Right atrium auricular region (tissue), 2 donors: ENCODE measurements around the gene DRG1. TPM values are rescaled to one million over a fixed set of nuclear protein-coding genes. Genes with fewer than 3 reads are reported as not detected.
A peak's percentile ranks its signal among the peaks of the same experiment; 100 is the strongest.
"Not testable (repeated sequence)": the region's sequence is repeated elsewhere in the genome, so short reads cannot be mapped to it uniquely, and the experiment has no call there.

Experiments
- DNase-seq: peaks from one replicate; pipeline ENCODE4 v3.0.0-alpha.2; 2019; ENCODE audit warnings: low spot score
- H3K27ac ChIP-seq, 2 donors: fragments of 200-600 bp; sonication (generic); 1 replicate in 1 of 2; 2 replicates in 1 of 2; pipeline ENCODE4 v1.5.1; 2016 to 2019
- H3K27me3 ChIP-seq, 2 donors: fragments of 200-600 bp; sonication (generic); one replicate each; pipeline versions ENCODE4 v1.5.1 to v1.6.0; 2017 to 2019
- H3K36me3 ChIP-seq: fragments of 200-600 bp; sonication (generic); one replicate; pipeline ENCODE4 v1.5.1; 2016
- H3K4me1 ChIP-seq, 2 donors: fragments of 200-600 bp; sonication (generic); one replicate each; pipeline versions ENCODE4 v1.5.1 to v1.6.0; 2017 to 2019
- H3K4me3 ChIP-seq, 2 donors: fragments of 200-600 bp; sonication (generic); 1 replicate in 1 of 2; 2 replicates in 1 of 2; pipeline ENCODE4 v1.5.1; 2017 to 2019; ENCODE audit warnings: mild to moderate bottlenecking in 1 of 2, moderate library complexity in 1 of 2
- H3K9me3 ChIP-seq, 2 donors: fragments of 200-600 bp; sonication (generic); one replicate each; pipeline ENCODE4 v1.5.1; 2019
- CTCF ChIP-seq, 2 donors: fragments of 200-600 bp; sonication (generic); IDR thresholded peaks; one replicate each; pipeline ENCODE4 v1.5.1; 2019; ENCODE audit warnings: antibody characterized with exemption in 2 of 2
- total RNA-seq, 2 donors: library from RNA; depleted of rRNA; stranded (reverse); fragments of >200 nt; gene quantifications; one replicate each; pipeline ENCODE4 v1.1.0, GENCODE V29; 2016

Gene DRG1
- total RNA-seq, 2 donors from 2014 or later: 63.6 to 95.7 TPM

- Histone ChIP-seq H3K36me3 (no peaks in the 10 kb centered on the region), H3K27me3 (no peaks in the 10 kb centered on the region), H3K27ac (no peak overlapping the region), H3K4me1 (no peaks in the 10 kb centered on the region), H3K4me3 (no peak overlapping the region), H3K9me3 (no peaks in the 10 kb centered on the region)
- TF ChIP-seq CTCF (IDR thresholded peaks at IDR 0.05): no peak
- no peak for DNase-seq
Measured at GRCh38 chr22:31393893-31394292, 5.5 kb upstream of the DRG1 start.

- no peak overlapping the region for H3K4me3 ChIP-seq
- no peak for TF ChIP-seq CTCF (IDR thresholded peaks at IDR 0.05)
- H3K9me3 ChIP-seq: no peaks in the 10 kb centered on the region
- H3K27ac ChIP-seq: no peak overlapping the region
- no peaks in the 10 kb centered on the region for H3K27me3 ChIP-seq
- H3K4me1 ChIP-seq: no peaks in the 10 kb centered on the region
- no peak for DNase-seq
- no peaks in the 10 kb centered on the region for H3K36me3 ChIP-seq
Measured at GRCh38 chr22:31394326-31394725, 5.1 kb upstream of the DRG1 start.

GRCh38 chr22:31398231-31398630 lies 1.2 kb upstream of the DRG1 start:
- Histone ChIP-seq H3K27ac (no peak overlapping the region), H3K4me1 (peaks cover 0 to 14% of the 10 kb centered on the region in 2 donors), H3K4me3 (no peak overlapping the region), H3K36me3 (peaks cover 6% of the 10 kb centered on the region), H3K27me3 (no peaks in the 10 kb centered on the region), H3K9me3 (no peaks in the 10 kb centered on the region)
- TF ChIP-seq CTCF (IDR thresholded peaks at IDR 0.05): no peak
- DNase-seq: no peak

GRCh38 chr22:31400023-31400397 lies 606 bp downstream of the DRG1 start:
- no peak for TF ChIP-seq CTCF (IDR thresholded peaks at IDR 0.05)
- DNase-seq: no peak
- Histone ChIP-seq H3K36me3 (peaks cover 24% of the 10 kb centered on the region), H3K4me1 (peaks cover 0 to 14% of the 10 kb centered on the region in 2 donors), H3K27me3 (no peaks in the 10 kb centered on the region), H3K4me3 (peak overlapping the region; percentile 72 to 83), H3K9me3 (no peaks in the 10 kb centered on the region), H3K27ac (peak overlapping the region; percentile 83 to 88)

GRCh38 chr22:31402350-31402749 lies 2.9 kb downstream of the DRG1 start:
- peaks cover 0 to 14% of the 10 kb centered on the region in 2 donors for H3K4me1 ChIP-seq
- H3K9me3 ChIP-seq, H3K27me3 ChIP-seq, H3K4me3 ChIP-seq, DNase-seq, H3K27ac ChIP-seq: not testable (repeated sequence)
- peaks cover 39% of the 10 kb centered on the region for H3K36me3 ChIP-seq

- no peaks in the 10 kb centered on the region for H3K27me3 ChIP-seq
- no peak for DNase-seq
- no peaks in the 10 kb centered on the region for H3K4me1 ChIP-seq
- H3K36me3 ChIP-seq: peaks cover 98% of the 10 kb centered on the region
- H3K27ac ChIP-seq: no peak overlapping the region
- no peak overlapping the region for H3K4me3 ChIP-seq
- no peak for TF ChIP-seq CTCF (IDR thresholded peaks at IDR 0.05)
- H3K9me3 ChIP-seq: no peaks in the 10 kb centered on the region
Measured at GRCh38 chr22:31425331-31426050, 26.1 kb downstream of the DRG1 start.
